DMS 273 (cell line): ENCODE data around the gene LAMC2.

ENCODE experiments used
- DNase-seq: peaks from one replicate; lab custom pipeline; 2025; ENCODE audit not compliant: unreplicated experiment; lab: John Stamatoyannopoulos, UW

Gene LAMC2

DNA sequence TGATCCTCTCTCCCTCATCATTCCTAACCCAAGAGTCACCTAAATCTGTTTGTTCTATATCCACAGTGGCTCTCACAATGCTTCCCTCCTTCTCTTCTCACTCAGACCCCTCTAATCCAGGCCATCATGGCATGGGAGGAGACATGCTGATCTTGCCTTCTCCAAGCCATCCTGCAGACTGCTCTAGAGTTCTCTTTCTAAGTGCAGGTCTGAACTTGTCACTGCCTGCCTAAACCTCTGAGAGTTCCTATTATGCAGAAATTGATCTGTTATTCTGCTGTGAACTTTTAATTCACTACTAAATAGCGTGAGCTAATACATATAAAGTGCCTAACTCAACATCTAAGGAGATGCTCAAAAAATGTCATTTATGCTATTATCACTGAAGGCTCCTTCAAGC lies 26.8 kb downstream of the LAMC2 start:
- DNase-seq, result peak; percentile 26

DNA sequence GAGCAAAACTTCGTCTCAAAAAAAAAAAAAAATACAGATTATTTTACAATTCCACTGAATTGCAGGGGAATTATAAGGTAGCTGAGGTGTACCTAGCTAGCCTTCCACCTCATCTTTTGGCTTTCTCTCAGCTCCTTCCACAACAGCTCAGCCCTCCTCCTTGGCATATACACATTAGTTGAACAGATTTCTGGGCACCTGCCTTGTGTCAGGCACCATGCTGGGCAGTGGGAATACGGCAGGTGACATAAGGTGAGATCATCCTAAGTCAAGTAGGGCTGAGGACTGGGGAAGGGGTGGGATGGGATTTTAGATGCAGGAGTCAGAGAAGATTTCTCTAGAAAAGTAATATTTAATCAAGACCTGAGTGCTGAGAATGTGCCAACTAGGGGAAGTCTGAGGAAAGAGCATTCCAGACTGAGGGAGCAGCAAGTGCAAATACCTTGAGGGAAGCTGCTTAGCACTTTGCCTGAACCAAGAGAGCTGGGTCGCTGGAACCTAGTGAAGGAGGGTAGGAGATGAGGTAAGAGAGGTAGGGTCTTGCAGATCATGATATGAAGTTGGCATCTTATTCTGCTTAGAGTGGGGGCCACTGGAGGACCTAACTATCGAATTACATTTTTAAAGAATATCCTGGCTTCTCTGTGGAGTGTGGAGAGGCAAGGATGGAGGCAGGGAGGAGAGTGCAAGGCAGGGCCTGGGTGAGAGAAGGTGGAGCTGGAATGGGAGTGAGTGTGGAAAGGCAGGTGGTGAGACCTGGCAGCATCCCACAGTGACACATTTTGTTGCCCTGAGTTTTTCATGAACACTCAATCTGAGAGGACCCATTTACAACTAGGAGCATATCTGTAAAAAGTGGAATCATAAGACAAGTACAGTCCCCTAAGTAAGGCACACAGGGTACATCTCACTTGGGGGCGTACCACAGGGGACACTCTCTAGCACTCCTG lies 28.2 kb downstream of the LAMC2 start:
- DNase-seq, result peak; percentile 32

DNA sequence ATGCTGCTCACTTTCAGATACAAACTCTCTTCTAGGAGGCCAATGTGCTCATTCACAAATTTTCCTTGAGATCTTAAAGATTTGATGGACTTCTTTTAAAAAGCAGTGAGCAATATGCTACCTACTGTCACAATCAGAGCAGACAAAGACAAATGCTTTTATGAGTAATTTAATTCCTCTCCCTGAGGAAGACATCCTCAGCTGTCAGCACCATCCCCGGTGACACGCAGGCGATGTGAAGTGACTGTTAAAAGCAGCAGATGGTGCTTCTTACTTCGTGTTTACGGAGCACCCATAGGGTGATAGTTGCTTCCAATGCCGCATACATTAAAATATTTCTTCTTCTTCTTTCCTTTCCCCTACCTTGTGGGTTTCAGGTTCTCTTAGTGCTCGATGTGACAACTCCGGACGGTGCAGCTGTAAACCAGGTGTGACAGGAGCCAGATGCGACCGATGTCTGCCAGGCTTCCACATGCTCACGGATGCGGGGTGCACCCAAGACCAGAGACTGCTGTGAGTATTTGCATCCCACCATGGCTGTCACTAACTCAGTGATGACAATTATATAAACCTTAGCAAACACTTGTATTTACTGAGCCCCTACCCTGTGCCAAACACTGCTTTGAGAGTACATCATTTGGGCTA lies 29.1 kb downstream of the LAMC2 start:
- DNase-seq, result peak; percentile 48

DNA sequence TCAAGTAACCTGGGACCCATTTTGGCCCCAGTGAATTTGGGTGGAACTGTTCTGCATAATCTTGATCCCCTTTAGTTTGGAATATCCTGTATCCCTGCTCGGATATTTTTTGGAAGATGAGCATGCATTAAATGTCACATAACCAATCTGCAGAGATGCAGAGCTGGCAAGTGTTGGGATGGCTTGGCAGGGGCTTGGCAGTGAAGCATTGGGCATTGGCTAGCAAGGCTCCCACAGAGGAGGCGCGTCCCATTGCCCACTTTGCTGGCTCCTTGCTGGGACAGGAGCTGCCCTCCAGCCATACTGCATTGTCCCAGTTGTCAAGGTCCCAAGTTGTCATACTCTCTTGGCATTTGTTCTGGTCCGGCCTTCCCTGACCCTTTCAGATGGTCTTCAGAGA lies 29.9 kb downstream of the LAMC2 start:
- no peak for DNase-seq

DNA sequence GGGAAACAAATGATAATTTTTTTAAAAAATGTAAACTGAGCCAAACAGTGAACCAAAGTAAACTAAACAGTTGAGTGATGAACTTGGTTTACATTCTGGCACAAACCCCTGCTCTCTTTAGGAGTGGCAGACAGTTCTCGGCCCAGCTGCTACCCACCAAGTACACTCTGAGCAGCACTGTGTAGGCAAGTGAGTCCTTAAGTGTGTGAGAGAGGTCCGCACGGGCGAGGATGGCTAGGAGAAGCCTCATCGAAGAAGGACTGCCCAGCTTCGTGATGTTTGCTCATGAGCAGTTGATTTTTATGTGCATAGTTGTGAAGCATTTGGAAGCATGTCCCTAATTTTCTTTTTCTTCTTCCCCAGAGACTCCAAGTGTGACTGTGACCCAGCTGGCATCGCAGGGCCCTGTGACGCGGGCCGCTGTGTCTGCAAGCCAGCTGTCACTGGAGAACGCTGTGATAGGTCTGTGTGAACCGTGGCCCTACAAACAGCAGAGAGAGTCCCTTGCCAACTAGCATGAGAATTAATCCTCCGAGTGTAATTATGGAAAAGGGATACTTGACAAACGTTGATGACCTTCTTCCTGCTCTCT lies 32.1 kb downstream of the LAMC2 start:
- DNase-seq, result peak; percentile 68

DNA sequence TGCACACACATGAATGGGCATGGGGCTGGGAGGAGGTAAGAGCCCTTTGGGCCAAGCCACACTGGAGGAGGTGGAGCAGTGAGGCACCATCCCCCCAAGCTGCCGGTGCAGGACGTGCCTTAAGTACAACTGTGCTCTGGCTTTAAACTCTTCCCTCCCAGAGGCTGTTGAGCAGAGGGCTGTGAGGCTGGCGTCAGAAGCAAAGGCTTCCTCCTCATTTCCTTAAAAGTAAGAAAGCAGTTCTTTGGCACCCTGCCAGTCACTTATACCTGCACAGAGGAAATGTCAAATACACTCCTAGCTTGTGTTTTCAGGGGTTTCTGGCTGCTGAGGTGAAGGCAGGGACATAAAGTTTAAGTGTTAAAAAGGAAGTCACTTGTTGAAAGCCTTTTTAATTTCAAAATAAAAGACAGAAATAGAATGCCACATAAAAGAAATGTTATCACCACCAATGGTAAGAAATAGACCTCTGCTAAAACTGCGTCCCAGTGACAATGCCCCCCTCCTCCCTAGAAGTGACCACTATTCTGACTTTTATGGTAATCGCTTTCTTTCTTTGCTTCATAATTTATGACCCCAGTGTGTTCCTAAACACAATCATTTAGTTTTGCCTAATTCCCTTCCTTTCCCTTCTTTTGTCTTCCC lies 33.0 kb downstream of the LAMC2 start:
- peak; percentile 93 for DNase-seq

DNA sequence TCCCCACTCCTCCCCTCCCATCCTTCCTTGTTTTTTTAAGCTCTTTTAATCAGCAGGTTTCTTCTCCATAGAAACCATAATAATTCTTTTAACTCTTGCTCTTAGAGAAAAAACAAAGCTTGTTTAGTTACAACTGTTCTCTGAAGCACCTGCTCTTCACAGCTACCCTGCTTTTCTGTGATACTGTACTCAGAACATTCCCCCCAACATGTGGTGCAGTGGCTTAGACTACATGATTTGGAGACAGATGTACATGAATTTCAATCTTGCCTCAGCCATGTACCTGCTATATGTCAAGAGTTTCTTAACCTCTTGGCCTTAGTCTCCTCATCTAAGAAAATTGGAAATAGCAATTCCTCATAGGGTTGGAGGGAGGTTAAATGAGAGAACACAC lies 33.5 kb downstream of the LAMC2 start:
- peak; percentile 42 for DNase-seq

DNA sequence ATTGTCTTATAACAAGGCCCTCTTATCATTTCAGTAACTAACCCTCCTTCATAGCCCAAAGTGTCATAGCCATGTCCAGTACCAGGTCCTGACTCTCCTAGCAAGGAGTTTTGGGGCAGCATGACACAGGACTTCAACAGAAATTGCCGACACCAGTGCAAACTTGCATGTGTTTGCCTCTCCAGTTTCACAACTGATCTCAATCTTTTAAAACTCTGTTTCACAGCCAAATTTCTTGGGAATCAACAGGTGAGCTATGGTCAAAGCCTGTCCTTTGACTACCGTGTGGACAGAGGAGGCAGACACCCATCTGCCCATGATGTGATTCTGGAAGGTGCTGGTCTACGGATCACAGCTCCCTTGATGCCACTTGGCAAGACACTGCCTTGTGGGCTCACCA lies 36.8 kb downstream of the LAMC2 start:
- no peak for DNase-seq

DNA sequence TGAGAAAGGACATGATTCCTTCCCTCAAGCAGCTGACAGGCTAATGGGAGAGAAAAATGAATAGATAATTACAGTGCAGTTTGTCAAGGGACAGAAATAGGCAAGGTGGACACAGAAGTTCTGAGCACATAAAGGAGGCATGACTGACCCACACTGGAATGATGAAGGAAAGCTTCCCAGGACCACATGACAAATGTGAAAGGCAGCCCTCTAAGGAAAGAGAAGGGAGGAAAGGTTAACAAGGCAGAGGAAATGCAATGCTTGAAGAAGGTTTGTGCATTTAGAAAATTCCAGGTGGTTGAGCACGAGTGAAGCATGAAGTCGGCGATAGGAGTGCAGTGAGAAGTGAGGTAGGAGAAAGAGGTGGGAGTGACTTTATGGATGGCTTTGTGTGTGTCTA lies 37.4 kb downstream of the LAMC2 start:
- DNase-seq, result no peak

DNA sequence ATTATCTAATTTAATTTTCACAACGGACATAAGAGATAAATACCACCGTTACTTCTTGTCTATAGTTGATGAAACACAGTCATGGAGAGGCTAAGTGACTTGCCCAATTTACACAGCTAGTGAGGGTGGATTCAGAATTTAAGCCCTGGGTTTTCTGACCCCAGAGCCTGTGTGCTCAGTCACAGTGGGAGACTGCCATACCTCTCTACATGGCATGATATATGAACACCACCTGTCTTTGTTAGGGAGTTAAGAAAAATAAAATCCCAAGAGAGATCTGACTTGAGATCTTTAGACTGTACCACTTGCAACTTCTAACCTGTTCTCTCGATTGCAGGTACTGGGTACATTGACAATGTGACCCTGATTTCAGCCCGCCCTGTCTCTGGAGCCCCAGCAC lies 40.3 kb downstream of the LAMC2 start:
- DNase-seq, result no peak

DNA sequence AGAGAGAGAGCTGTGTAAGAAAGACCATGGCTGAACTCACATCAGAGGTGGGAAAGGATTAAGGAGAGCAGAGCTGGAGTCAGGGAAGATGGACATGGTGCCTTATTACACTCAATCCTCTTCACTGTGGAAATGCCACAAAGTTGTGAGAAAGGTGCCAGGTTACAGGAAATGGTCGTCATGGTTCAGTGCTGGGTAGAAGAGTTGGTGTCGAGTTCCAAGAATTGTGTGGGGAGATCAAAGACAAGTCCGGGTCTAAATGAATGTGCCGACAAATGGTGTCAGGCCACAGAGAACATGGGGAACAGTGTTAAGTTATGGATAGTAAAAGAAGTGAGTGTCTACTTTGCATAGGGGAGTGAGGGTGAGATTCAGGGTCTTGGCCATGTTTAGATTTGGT lies 40.9 kb downstream of the LAMC2 start:
- DNase-seq, result no peak

DNA sequence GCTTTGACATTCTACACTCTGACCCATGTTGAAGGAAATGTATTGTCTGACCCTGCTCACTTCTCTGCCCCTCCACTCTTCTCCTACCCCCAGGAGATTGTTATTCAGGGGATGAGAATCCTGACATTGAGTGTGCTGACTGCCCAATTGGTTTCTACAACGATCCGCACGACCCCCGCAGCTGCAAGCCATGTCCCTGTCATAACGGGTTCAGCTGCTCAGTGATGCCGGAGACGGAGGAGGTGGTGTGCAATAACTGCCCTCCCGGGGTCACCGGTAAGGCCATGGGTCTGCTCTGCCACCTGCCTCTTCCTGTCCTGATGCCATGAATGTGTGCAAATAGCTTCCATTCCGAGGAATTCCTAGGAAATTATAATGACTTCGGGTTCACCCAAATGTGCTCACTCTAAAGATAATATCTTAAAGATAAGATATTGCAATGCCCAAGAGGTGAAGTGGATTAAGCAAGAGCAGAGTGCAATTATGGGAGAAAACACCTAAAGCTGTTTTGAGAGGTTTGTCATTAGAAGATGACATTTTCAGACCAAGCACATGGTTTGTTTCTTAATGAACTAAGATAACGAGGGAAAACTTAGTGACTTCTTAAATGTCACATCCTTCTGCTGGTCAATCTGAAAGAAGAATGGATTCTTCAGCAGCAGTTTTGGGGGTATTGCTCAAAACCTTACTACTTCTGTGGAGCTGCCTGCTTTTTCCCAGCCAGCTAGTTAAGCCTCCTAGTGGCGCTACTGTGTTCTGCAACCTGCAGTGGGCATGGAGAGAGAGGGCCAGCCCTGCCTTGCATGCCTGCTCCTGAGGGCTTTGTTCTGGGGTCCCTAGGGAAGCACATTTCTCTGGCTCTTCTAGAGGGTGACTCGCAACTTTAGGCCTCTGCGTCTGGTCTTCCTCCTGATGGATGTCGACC lies 41.6 kb downstream of the LAMC2 start:
- DNase-seq, result peak; percentile 77

DNA sequence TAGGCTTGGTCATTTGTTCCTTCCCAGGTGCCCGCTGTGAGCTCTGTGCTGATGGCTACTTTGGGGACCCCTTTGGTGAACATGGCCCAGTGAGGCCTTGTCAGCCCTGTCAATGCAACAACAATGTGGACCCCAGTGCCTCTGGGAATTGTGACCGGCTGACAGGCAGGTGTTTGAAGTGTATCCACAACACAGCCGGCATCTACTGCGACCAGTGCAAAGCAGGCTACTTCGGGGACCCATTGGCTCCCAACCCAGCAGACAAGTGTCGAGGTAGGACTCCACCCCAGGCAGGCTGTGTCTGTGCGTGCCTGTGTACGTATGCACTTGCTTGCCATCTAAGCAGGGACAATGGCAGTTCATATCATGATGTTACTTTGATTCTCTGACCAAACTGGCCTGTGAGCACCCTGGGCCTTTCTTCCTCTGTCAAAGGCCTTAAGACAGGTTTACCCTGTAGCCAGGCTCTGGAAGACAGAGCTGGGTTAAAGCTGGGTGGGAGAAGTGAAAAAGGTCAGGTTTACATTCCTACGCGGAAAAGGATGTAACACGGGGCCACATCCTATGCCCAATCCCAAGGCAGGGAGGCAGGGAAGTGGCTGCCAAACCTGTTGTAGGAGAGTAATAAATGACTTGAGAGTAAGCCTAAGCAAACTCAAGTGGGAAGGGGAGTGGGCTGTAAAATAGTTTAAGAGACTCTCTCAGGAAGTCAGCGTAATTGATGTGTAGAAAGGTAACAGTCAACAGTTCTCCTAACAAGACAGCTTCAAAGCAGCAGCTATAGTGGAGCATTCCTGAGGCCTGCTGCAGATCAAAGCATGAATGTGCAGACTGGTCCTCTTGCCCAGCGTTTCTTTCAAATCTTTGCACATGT lies 42.5 kb downstream of the LAMC2 start:
- no peak for DNase-seq

DNA sequence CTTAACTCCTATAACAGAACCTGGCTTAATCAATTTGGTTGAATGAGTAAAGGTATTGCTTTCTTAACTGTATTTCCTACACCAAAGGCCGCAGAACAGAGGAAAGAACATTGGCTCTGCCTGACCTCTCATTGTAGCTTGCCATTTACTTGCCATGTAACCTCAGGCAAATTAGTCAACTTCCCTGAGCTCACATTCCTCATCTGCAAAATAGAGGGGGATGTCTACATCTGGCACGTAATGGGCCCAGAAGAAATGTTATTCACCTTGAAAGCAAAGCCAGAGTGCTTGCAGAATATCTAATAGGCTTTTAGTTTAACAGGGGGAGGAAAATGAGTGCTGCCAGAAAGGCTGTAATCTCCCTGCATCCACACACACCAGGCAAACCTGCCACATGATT lies 44.3 kb downstream of the LAMC2 start:
- no peak for DNase-seq

DNA sequence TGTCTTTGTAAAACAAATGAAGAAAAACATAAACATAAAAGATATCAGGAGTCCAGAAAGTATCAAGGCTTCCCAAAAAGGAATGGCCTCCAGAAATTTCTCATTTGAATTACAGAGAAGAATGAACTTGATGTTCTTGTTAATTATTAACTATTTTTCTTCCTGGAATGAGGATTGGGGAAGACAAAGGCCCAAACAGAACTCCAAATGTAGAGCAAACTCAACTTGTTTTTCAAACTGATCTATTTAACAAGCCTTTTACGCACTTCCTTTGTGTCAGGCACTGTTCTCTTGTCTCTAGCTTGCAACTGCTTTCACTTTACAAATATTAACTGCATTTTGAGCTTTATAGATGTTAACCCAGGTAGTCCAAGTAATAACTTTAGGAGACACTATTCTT lies 45.5 kb downstream of the LAMC2 start:
- no peak for DNase-seq

DNA sequence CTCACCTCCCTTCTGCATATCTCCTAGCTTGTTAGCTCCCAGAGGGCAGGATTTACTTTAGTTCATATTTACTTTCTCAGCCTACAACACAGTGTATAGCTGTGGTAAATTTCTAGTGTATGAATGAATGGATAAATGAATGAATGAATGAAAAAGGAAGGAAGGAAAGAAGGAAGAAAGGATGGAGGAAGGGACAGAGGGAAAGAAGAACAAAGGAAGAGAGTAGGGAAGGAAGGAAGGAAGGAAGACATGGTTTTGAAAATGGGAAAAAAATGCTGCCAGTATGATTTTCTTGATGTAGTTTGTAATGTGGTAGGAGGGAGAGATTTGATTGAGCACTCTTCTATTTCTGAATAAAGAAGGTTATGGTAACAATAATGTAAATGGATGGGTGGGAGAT lies 47.0 kb downstream of the LAMC2 start:
- no peak for DNase-seq

DNA sequence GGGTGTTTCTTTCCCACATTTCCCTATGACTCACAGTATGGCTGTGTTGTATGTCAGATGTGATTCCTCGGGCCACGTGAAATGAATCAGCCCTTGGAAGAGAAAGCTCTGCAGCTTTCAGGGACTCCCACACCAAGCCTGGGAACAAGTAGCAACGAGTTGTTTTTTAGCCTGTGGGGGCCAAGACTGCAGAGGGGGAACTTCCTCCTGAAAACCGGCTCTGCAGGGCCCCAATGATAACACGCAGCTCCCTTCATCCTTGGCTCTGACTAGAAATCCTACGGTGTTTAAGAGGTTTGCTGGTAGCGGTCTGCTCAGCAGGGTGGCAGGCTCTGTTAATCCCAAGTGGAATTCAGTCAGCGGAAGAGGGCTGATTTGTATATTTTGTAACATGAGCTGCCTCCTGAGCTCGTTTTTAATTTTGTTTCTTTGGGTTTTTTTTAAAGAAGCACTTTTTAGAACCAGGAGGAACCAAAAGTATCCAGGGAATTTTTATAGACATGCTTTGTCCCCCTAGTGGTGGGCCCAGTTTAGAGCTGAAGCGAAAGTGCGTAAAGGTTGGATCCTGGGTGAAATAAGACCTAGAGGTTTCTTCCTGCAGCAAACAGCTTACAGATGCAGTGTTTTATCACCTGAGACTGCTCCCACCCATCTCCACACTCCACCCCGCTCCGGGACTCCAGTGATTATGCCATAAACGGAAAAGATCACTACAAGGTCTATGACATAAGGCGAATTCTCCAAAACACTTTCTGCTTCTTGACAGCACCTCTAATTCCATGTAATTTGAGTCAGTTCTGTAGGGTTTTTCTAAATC lies 48.8 kb downstream of the LAMC2 start:
- peak; percentile 74 for DNase-seq

DNA sequence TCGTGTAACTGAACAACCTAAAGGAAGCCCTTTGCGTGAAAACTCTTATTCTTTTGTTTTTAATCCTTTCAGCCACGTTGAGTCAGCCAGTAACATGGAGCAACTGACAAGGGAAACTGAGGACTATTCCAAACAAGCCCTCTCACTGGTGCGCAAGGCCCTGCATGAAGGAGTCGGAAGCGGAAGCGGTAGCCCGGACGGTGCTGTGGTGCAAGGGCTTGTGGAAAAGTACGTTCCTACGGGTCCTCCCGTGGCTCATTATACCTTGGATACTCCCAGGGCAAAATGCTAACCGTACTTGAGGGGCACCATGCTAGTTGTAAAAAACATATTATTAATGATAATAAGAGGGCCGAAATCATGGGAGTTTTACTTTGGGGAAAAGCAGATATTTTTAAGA lies 49.4 kb downstream of the LAMC2 start:
- DNase-seq, result no peak
